Mesendoderm (in vitro differentiated cells): ENCODE data around the gene GABRA5.

Experiments used
- DNase-seq: peaks from one replicate; pipeline ENCODE4 v3.0.0; 2013
- H2AK5ac ChIP-seq: 2 replicates; pipeline ENCODE4 v1.6.1; 2013; ENCODE audit warnings: low read length, inconsistent platforms
- H2BK120ac ChIP-seq: 2 replicates; pipeline ENCODE4 v1.6.1; 2013; ENCODE audit warnings: low read depth, mild to moderate bottlenecking, low read length, moderate library complexity, mixed read lengths
- H2BK15ac ChIP-seq: replicated peaks from 2 replicates; pipeline ENCODE4 v1.6.1; 2013; ENCODE audit warnings: low read depth, mild to moderate bottlenecking, moderate library complexity
- H2BK5ac ChIP-seq: 2 replicates; pipeline ENCODE4 v1.6.1; 2013; ENCODE audit warnings: low read length, inconsistent platforms
- H3K18ac ChIP-seq: 2 replicates; pipeline ENCODE4 v1.6.1; 2013; ENCODE audit warnings: mild to moderate bottlenecking, low read length, mixed read lengths
- H3K23ac ChIP-seq: one replicate; pipeline ENCODE4 v1.6.1; 2013; ENCODE audit warnings: low read length
- H3K27ac ChIP-seq: 2 replicates; pipeline ENCODE4 v1.5.1; 2013; ENCODE audit warnings: low read depth, mild to moderate bottlenecking, inconsistent platforms, low read length, moderate library complexity
- H3K27me3 ChIP-seq: 2 replicates; pipeline ENCODE4 v1.6.1; 2013; ENCODE audit warnings: low read length, control low read depth, mild to moderate bottlenecking, inconsistent platforms; ENCODE audit not compliant: insufficient read depth, poor library complexity
- H3K36me3 ChIP-seq: 2 replicates; pipeline ENCODE4 v1.6.1; 2013; ENCODE audit warnings: low read length, inconsistent platforms; ENCODE audit not compliant: control insufficient read depth, insufficient read depth
- H3K4ac ChIP-seq: one replicate; pipeline ENCODE4 v1.6.1; 2013; ENCODE audit warnings: low read depth, mild to moderate bottlenecking, low read length, moderate library complexity
- H3K4me1 ChIP-seq: 2 replicates; pipeline ENCODE4 v1.6.1; 2013; ENCODE audit warnings: low read depth, low read length, inconsistent platforms; ENCODE audit not compliant: control insufficient read depth
- H3K4me2 ChIP-seq: 2 replicates; pipeline ENCODE4 v1.6.1; 2013; ENCODE audit warnings: low read length
- H3K4me3 ChIP-seq: 2 replicates; pipeline ENCODE4 v1.5.1; 2013; ENCODE audit warnings: mild to moderate bottlenecking, low read length
- H3K56ac ChIP-seq: one replicate; pipeline ENCODE4 v1.6.1; 2013; ENCODE audit warnings: low read length
- H3K79me1 ChIP-seq: 2 replicates; pipeline ENCODE4 v1.6.1; 2013; ENCODE audit warnings: low read length, inconsistent platforms
- H3K79me2 ChIP-seq: 2 replicates; pipeline ENCODE4 v1.6.1; 2013; ENCODE audit warnings: mild to moderate bottlenecking, low read length; ENCODE audit not compliant: control insufficient read depth, insufficient read depth
- H3K9ac ChIP-seq: 2 replicates; pipeline ENCODE4 v1.6.1; 2013; ENCODE audit warnings: low read length, inconsistent platforms
- H4K5ac ChIP-seq: one replicate; pipeline ENCODE4 v1.6.1; 2013; ENCODE audit warnings: low read length
- H4K8ac ChIP-seq: one replicate; pipeline ENCODE4 v1.6.1; 2013; ENCODE audit warnings: low read depth, mild to moderate bottlenecking, control low read depth, low read length, moderate library complexity
- WGBS: extraction: QIAGEN DNeasy Blood & Tissue Kit; methylation state at CpG from one replicate; pipeline ENCODE4 v1.1.7; 2013; ENCODE audit warnings: low lambda C conversion rate, missing lambda C conversion rate; ENCODE audit not compliant: insufficient coverage; ENCODE audit errors: extremely low coverage; 5-methylcytosine and 5-hydroxymethylcytosine counted together

Gene GABRA5

DNA sequence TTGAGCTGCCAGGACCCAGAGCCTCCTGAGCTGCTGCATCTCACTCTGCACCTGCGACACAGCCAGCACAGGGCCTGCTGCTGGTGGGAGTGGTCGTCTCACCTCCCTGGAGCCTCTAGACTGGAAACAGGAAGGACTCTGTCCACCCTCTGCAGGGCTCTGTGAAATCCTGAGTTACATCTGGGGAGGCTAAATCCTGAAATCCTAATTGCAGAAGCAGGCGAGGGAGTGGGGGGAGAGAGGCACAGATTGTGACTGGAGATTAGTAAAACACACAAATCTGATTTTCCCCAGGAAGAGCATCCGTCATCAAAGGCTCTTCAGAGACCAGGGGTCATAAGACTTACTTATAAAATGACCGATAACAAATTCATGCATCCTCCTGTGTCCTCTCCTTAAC is 72.5 kb downstream of the GABRA5 start:
- Histone ChIP-seq H3K79me1 (no peaks in the 10 kb centered on the region), H3K23ac (no peak overlapping the region), H3K36me3 (no peaks in the 10 kb centered on the region), H3K79me2 (no peaks in the 10 kb centered on the region), H2BK15ac (no peak overlapping the region), H3K4ac (no peak overlapping the region), H3K4me3 (no peak overlapping the region), H2BK120ac (no peak overlapping the region), H3K4me2 (no peak overlapping the region), H3K27ac (no peak overlapping the region), H3K56ac (no peak overlapping the region), H2BK5ac (no peak overlapping the region), H3K18ac (no peak overlapping the region), H4K5ac (no peak overlapping the region), H3K9ac (no peak overlapping the region), H2AK5ac (no peak overlapping the region), H4K8ac (no peak overlapping the region), H3K4me1 (no peaks in the 10 kb centered on the region), H3K27me3 (no peaks in the 10 kb centered on the region)
- no peak for DNase-seq
- WGBS = no CpG with 5 or more reads among the region's 5 CpGs

DNA sequence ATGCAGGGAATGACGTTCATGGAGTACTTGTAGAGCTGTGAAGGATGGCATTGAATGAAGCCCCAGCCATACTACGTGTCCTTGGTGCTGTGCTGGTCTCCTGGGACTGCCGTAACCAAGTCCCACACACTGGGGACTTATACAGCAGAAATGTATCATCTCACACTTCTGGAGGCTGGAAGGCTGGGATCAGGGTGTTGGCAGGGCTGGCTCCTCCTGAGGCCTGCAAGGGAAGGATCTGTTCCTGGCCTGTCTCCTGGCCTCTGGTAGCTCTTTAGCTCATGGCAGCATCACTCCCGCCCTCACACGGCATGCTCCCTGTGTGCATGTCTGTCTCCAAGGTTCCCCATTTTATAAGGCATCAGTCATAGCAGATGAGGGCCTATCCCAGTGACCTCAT is 74.6 kb downstream of the GABRA5 start:
- Histone ChIP-seq H3K27me3 (no peaks in the 10 kb centered on the region), H4K5ac (no peak overlapping the region), H2BK120ac (no peak overlapping the region), H3K4me2 (no peak overlapping the region), H3K79me2 (no peaks in the 10 kb centered on the region), H3K27ac (no peak overlapping the region), H3K4ac (no peak overlapping the region), H4K8ac (no peak overlapping the region), H2BK5ac (no peak overlapping the region), H3K79me1 (no peaks in the 10 kb centered on the region), H3K4me1 (no peaks in the 10 kb centered on the region), H3K18ac (no peak overlapping the region), H3K9ac (no peak overlapping the region), H3K4me3 (no peak overlapping the region), H2BK15ac (no peak overlapping the region), H3K36me3 (no peaks in the 10 kb centered on the region), H2AK5ac (no peak overlapping the region), H3K56ac (no peak overlapping the region), H3K23ac (no peak overlapping the region)
- DNase-seq = no peak
- WGBS = no CpG with 5 or more reads among the region's 5 CpGs

DNA sequence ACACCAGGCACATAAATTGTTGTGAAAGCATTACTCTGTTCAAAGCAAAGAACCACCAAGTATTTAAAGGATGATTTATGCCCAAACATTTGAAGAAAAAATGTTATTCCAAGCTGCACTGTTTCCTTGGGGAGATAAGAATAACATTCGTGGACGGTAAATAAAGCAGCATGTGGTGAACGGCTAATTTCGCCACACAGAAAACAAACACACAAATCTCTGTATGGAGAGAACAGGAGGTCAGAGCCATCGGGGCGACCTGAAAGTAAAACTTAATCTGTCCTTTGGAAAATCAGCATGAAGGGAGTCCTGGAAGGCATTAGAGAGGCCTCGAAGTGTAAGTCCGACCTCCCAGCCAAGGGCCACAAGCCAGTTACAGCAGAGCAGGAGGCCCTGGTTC is 77.0 kb downstream of the GABRA5 start:
- Histone ChIP-seq H3K56ac (no peak overlapping the region), H4K8ac (no peak overlapping the region), H3K27ac (no peak overlapping the region), H3K79me1 (no peaks in the 10 kb centered on the region), H3K18ac (no peak overlapping the region), H3K27me3 (no peaks in the 10 kb centered on the region), H3K4me1 (no peaks in the 10 kb centered on the region), H3K4me2 (no peak overlapping the region), H3K4me3 (no peak overlapping the region), H2AK5ac (no peak overlapping the region), H3K36me3 (no peaks in the 10 kb centered on the region), H2BK5ac (no peak overlapping the region), H3K9ac (no peak overlapping the region), H2BK15ac (no peak overlapping the region), H3K79me2 (no peaks in the 10 kb centered on the region), H4K5ac (no peak overlapping the region), H3K23ac (no peak overlapping the region), H2BK120ac (no peak overlapping the region), H3K4ac (no peak overlapping the region)
- WGBS = no CpG with 5 or more reads among the region's 8 CpGs
- no peak for DNase-seq

DNA sequence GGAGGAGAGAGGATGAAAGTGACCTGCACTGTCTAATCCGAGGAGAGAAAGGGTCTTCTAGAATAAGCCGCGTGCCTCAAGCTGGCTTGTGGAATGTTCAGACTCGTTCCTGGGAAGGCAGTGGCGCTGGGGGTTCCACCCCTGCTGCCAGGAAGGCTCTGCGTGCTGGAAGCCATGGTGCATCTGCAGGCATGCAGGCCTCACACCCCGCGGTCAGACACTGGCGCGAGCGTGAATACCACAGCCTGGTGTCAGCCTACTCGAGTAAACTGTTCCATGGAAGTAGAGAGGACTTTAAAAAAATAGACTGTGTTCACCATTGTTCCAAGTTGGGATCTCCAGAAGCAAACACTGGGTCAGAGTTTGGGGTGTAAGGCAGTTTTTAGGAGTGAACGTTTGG is 78.2 kb downstream of the GABRA5 start:
- Histone ChIP-seq H3K56ac (no peak overlapping the region), H4K8ac (no peak overlapping the region), H2BK15ac (no peak overlapping the region), H3K4me2 (no peak overlapping the region), H2AK5ac (no peak overlapping the region), H3K4me3 (no peak overlapping the region), H4K5ac (no peak overlapping the region), H3K36me3 (no peaks in the 10 kb centered on the region), H3K4ac (no peak overlapping the region), H2BK5ac (no peak overlapping the region), H3K79me1 (no peaks in the 10 kb centered on the region), H2BK120ac (no peak overlapping the region), H3K27me3 (no peaks in the 10 kb centered on the region), H3K23ac (no peak overlapping the region), H3K27ac (no peak overlapping the region), H3K9ac (no peak overlapping the region), H3K4me1 (no peaks in the 10 kb centered on the region), H3K18ac (no peak overlapping the region), H3K79me2 (no peaks in the 10 kb centered on the region)
- no CpG with 5 or more reads among the region's 13 CpGs for WGBS
- no peak for DNase-seq

DNA sequence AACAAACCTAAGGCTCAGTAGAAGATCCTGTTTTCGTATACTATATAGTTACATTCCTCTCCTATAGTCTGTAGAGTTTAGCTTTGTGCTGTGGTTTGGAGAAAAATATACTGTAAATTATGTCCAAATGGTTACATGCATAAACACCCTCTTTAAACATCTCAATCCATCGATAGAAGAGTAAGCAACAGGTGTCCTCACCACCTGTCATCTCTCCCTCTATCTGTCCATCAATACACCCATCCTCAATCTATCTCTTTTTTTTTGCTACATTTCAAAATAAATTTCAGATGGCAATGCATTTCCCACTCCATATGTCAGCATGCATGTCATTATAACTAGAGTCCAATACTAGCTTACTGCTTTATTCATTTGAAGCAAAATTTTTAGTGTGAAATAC is 83.1 kb downstream of the GABRA5 start:
- no peak overlapping the region for H3K27ac ChIP-seq
- no CpG with 5 or more reads among the region's 2 CpGs for WGBS

GRCh38 chr15:26954403-26954802 is 87.5 kb downstream of the GABRA5 start:
- Histone ChIP-seq H3K9ac (no peak overlapping the region), H3K4me3 (no peak overlapping the region)
- no CpG with 5 or more reads among the region's 2 CpGs for WGBS

More for the DNA sequence above, 83.1 kb downstream of the GABRA5 start:
- H3K56ac ChIP-seq = no peak overlapping the region
- no peak overlapping the region for H3K23ac ChIP-seq
- H2BK15ac ChIP-seq = no peak overlapping the region
- H3K27me3 ChIP-seq = no peaks in the 10 kb centered on the region
- no peak overlapping the region for H3K4me2 ChIP-seq
- H3K4me1 ChIP-seq = no peaks in the 10 kb centered on the region
- no peak overlapping the region for H2BK5ac ChIP-seq
- H3K9ac ChIP-seq = no peak overlapping the region
- no peaks in the 10 kb centered on the region for H3K36me3 ChIP-seq
- H4K5ac ChIP-seq = no peak overlapping the region
- H3K18ac ChIP-seq = no peak overlapping the region
- no peak overlapping the region for H4K8ac ChIP-seq
- no peak overlapping the region for H3K4ac ChIP-seq
- DNase-seq = no peak
- no peak overlapping the region for H3K4me3 ChIP-seq
- no peaks in the 10 kb centered on the region for H3K79me2 ChIP-seq
- H2AK5ac ChIP-seq = no peak overlapping the region
- no peak overlapping the region for H2BK120ac ChIP-seq
- no peaks in the 10 kb centered on the region for H3K79me1 ChIP-seq

More at GRCh38 chr15:26954403-26954802, 87.5 kb downstream of the GABRA5 start:
- Histone ChIP-seq H2BK5ac (no peak overlapping the region), H3K56ac (no peak overlapping the region), H4K5ac (no peak overlapping the region), H3K79me1 (no peaks in the 10 kb centered on the region), H3K36me3 (no peaks in the 10 kb centered on the region), H3K27me3 (no peaks in the 10 kb centered on the region), H2BK15ac (no peak overlapping the region), H4K8ac (no peak overlapping the region), H3K18ac (no peak overlapping the region), H2AK5ac (no peak overlapping the region), H3K27ac (no peak overlapping the region), H3K4me1 (no peaks in the 10 kb centered on the region), H3K23ac (no peak overlapping the region), H3K4ac (no peak overlapping the region), H3K79me2 (no peaks in the 10 kb centered on the region), H2BK120ac (no peak overlapping the region), H3K4me2 (no peak overlapping the region)
- DNase-seq = no peak
